ENCODE measurements around the gene MEPE.

The MEPE gene

GRCh38 chr4:87832669-87833068 is at the start of gene MEPE:
Gene MEPE, plus strand, starts transcription at chr4:87832969. Its CDS starts 1,746 bp downstream, at chr4:87834715.
- no peak within 1 kb of the TSS for H3K4me3 ChIP-seq (ENCODE audit: low read depth, low read length)
- no peak for TF ChIP-seq CTCF (IDR thresholded peaks at IDR 0.05; ENCODE audit: borderline replicate concordance, insufficient read depth, low read depth, low read length)

- H3K4me3 ChIP-seq (ENCODE audit: low read depth, low read length) = no peak overlapping the region
- no peak for TF ChIP-seq CTCF (IDR thresholded peaks at IDR 0.05; ENCODE audit: borderline replicate concordance, insufficient read depth, low read depth, low read length)
Measured at GRCh38 chr4:87783781-87784180, 49.0 kb upstream of the MEPE start.

GRCh38 chr4:87785731-87786509 is 46.8 kb upstream of the MEPE start:
- TF ChIP-seq CTCF (IDR thresholded peaks at IDR 0.05; ENCODE audit: borderline replicate concordance, insufficient read depth, low read depth, low read length) = no peak
- no peak overlapping the region for H3K4me3 ChIP-seq (ENCODE audit: low read depth, low read length)

GRCh38 chr4:87799301-87800113 is 33.3 kb upstream of the MEPE start, which contains the start of gene IBSP:
Gene IBSP, plus strand, starts transcription at chr4:87799554. Its CDS starts 2,808 bp downstream, at chr4:87802362.
- H3K4me3 ChIP-seq (ENCODE audit: low read depth, low read length) = no peak within 1 kb of the TSS
- no peak for TF ChIP-seq CTCF (IDR thresholded peaks at IDR 0.05; ENCODE audit: borderline replicate concordance, insufficient read depth, low read depth, low read length)

GRCh38 chr4:87802858-87803257 is 29.9 kb upstream of the MEPE start:
- H3K4me3 ChIP-seq (ENCODE audit: low read depth, low read length) = no peak overlapping the region
- no peak for TF ChIP-seq CTCF (IDR thresholded peaks at IDR 0.05; ENCODE audit: borderline replicate concordance, insufficient read depth, low read depth, low read length)

- TF ChIP-seq CTCF (IDR thresholded peaks at IDR 0.05; ENCODE audit: borderline replicate concordance, insufficient read depth, low read depth, low read length) = no peak
- no peak overlapping the region for H3K4me3 ChIP-seq (ENCODE audit: low read depth, low read length)
Measured at GRCh38 chr4:87803421-87803820, 29.3 kb upstream of the MEPE start.
